ENCODE measurements around the gene TMEM150C.

Gene TMEM150C

GRCh38 chr4:82561786-82562563 lies at the start of gene TMEM150C:
TSS of gene TMEM150C (minus strand) at chr4:82561988. CDS start at chr4:82504657, 57,331 bp downstream.
- no peak for DNase-seq (ENCODE audit: low read depth in 2 of 2)

DNA sequence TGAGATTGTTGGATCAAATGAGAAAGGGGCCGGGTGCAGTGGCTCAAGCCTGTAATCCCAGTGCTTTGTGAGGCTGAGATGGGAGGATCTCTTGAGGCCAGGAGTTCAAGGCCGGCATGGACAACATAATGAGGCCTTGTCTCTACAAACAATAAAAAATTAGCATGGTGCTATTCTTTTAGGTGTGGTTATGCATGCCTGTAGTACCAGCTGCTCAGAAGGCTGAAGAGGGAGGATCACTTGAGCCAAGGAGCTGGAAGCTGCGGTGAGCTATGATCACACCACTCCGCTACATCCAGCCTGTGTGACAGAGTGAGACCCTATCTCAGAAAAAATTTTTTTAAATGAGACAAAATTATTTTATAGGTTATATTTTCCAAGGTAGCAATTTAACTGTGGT lies 49.7 kb upstream of the TMEM150C start:
- DNase-seq (ENCODE audit: low read depth in 2 of 2) = no peak

DNA sequence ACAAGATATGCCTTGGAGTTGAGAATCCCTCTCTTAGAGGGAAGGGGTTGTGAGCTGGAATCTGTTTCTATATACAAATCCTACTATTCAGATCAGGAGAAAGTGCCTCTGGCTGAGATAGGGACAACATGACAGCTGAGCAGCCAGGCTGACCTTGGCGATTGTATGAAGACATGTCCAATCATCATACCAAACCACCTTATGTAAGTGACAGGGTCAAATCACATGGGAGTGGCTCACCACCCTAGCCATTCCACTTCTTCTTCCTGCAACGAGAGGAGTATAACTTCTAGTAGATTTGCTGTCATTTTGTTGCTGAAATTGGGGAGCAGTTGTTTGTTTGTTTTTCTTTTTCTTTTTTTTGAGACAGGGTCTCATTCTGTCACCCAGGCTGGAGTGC lies 48.3 kb upstream of the TMEM150C start:
- no peak for DNase-seq (ENCODE audit: low read depth in 2 of 2)

DNA sequence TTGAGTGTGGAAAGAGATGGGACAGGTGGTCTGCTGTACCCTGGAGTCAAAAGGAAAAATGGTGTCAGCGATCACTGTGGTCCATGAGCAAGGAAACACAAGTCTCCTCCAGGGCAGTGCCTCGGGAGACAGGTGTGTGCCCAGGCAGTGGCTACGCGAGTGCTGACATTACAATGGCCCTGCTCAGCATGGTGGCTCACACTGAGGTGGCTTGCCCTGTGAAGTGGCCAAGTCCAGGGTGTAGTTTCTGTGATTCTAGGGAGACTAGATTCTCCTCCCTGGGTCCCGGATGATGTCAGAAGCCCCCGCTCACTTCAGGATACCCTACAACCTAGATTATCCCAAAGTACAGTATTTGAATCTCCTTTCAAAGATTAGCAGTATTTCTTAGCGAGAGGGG lies 44.8 kb upstream of the TMEM150C start:
- DNase-seq (ENCODE audit: low read depth in 2 of 2) = no peak

DNA sequence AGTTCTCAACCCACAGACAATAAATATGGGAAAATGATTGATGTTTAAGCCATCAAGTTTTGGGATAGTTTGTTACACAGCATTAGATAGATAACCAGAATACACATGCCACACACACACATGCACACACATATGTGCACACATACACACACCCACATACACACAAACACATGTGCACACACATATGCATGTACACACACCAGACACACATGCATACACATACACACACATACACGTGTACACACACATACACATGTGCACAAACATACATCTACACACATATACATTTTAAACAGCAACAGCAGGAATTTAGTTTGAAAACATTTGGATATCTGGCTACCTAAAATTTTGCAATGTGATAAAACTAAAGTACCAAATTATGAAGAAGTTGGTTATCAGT lies 42.7 kb upstream of the TMEM150C start:
- DNase-seq (ENCODE audit: low read depth in 2 of 2) = no peak

DNA sequence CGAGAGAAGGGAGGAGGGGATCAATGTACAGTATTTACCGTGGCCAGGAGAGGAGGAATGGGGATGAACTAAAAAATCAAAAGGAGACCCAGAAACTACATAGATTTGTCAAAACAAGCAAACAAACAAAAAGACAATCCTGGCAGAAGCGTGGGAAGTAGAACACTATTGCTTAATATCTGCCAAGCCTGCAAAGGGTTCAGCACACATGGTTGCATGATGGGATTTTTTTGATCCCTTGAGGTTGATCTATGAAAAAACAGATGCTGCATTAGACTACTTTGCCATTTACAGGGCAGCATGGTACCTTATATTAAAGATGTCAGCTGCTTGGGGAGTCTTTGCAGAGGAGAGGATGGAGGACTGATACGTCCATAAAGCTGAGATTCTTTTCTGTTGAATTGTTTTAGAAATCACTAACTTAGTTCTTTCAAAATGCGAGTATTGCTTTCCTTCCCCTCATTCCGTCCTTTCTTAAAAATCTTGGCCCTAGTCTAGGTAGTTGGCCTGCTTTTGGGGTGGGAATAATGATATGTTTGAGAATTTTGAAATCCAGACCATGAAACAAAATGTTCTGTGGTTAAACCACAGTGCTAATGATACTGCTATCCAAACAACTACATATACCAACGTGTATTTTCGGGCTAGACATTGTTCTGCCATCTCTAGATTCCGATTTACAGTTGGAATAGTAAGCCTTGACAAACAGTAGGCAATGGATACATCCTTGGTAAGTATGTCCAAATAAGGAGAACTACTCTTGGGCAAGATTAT lies 39.6 kb upstream of the TMEM150C start:
- no peak for DNase-seq (ENCODE audit: low read depth in 2 of 2)

- DNase-seq (ENCODE audit: low read depth in 2 of 2) = no peak
Observed at GRCh38 chr4:82599336-82599735, 37.5 kb upstream of the TMEM150C start.

- DNase-seq (ENCODE audit: low read depth in 2 of 2) = no peak
Observed at GRCh38 chr4:82594456-82594855, 32.7 kb upstream of the TMEM150C start.

- no peak for DNase-seq (ENCODE audit: low read depth in 2 of 2)
Observed at GRCh38 chr4:82593411-82593810, 31.6 kb upstream of the TMEM150C start.

DNA sequence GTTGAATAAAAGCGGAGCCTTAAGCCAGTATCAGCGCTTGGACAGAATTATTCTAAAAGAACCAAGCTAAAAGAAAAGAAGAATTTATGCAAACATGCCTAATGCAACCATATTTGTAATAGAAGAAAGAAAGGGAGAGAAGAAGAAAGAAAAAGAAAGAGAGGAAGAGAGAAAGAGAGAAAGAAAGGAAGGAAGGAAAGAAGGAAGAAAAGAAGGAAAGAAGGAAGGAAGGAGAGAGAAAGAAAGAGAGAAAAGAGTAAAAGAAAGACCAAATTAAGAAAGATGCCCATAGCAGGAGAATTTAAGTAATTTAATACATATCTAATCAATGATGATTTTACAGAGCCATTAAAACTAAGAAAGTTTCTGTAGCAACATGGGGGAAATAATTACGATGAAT lies 30.9 kb upstream of the TMEM150C start:
- no peak for DNase-seq (ENCODE audit: low read depth in 2 of 2)

- DNase-seq (ENCODE audit: low read depth in 2 of 2) = no peak
Observed at GRCh38 chr4:82591592-82591991, 29.8 kb upstream of the TMEM150C start.

DNA sequence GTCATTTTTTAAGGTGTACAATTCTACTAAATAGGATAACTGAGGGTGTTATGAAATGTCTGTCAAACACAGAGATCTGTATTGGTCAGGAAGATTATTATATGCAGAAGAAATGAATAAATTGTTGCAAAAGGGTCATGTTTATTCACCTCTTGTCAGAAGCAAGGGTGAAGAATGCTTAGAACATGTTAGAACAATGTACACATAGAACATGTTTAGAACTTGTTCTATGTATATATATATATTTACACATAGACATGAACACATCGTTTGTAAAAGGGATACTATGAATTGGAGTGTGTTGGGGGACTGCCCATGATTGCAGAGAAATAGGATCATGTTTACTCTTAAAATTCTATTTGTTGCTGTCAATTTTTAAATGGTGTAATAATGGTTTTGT lies 28.0 kb upstream of the TMEM150C start:
- DNase-seq (ENCODE audit: low read depth in 2 of 2) = no peak

- no peak for DNase-seq (ENCODE audit: low read depth in 2 of 2)
Observed at GRCh38 chr4:82588771-82589270, 27.0 kb upstream of the TMEM150C start.

- DNase-seq (ENCODE audit: low read depth in 2 of 2) = no peak
Observed at GRCh38 chr4:82587826-82588540, 26.2 kb upstream of the TMEM150C start.

- DNase-seq (ENCODE audit: low read depth in 2 of 2) = no peak
Observed at GRCh38 chr4:82585690-82586435, 24.1 kb upstream of the TMEM150C start.

GRCh38 chr4:82584931-82585330 lies 23.1 kb upstream of the TMEM150C start:
- DNase-seq (ENCODE audit: low read depth in 2 of 2) = no peak

GRCh38 chr4:82583897-82584587 lies 22.3 kb upstream of the TMEM150C start:
- DNase-seq (ENCODE audit: low read depth in 2 of 2) = no peak

DNA sequence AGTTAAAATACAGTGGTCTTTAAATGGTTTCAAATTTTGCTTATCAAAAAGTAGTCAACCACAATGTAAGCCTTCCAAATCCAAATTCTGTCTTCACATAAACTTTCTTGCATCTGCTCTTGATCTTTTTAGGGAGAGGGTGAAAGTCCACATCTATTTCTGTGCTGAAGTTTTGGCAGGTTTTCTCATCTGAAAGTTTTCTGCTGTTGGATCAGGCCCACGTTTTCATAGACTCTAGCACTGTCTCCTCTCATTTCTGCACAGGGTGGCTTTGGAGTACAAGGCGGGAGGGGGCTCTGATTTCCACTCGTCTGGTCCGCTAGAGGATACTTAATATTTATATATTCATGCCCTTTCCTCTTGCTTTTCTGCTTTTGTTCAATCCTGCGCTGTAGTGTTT lies 18.1 kb upstream of the TMEM150C start:
- no peak for DNase-seq (ENCODE audit: low read depth in 2 of 2)

- DNase-seq (ENCODE audit: low read depth in 2 of 2) = no peak
Observed at GRCh38 chr4:82578935-82579334, 17.1 kb upstream of the TMEM150C start.

DNA sequence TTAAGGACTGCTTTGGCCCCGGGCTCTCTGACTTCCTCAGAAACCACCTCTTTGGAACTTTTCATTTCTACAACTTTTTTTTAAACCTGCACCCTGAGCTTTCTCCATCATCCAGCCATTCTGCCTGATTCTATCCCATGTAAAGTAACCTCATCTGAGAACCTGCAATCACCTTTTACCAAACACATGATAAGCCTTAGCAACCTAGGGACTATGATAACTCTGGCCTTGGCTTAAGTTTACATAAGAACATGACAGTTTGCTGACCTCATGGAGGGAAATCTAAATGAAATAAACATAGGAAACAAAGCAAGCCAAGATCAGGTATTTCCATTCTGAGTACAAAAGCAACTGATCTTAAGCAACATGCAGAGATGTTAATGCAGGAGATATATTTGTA lies 15.7 kb upstream of the TMEM150C start:
- no peak for DNase-seq (ENCODE audit: low read depth in 2 of 2)

GRCh38 chr4:82569727-82570126 lies 7.9 kb upstream of the TMEM150C start:
- no peak for DNase-seq (ENCODE audit: low read depth in 2 of 2)
